HCT116 (cell line): ENCODE measurements around the gene WNK2. TPM values are rescaled to one million over a fixed set of nuclear protein-coding genes. Genes with fewer than 3 reads are reported as not detected.
"Not testable (repeated sequence)": the region's sequence is repeated elsewhere in the genome, so short reads cannot be mapped to it uniquely, and the experiment has no call there.

ENCODE experiments used
- ATAC-seq: fragments of 200-7000 bp; cut with Tn5 transposase; 2 replicates; pipeline ENCODE4 v1.9.1; 2020; ENCODE audit warnings: mild to moderate bottlenecking, moderate library complexity
- BruUV-seq: library from RNA; stranded (reverse); fragments of 400-500 nt; replicated peaks from 2 replicates; lab custom pipeline; 2021; lab: Mats Ljungman, UMichigan
- CTCF ChIA-PET: fragments of 300-600 bp; sonication (Branson Sonifier 250); formaldehyde crosslinking; loops from one replicate; lab custom pipeline; 2021; ENCODE audit warnings: antibody characterized with exemption; lab: Charles Lee
- POLR2A ChIA-PET: fragments of 300-600, 350-600 bp; sonication (Branson Sonifier 250); formaldehyde crosslinking; loops from one replicate; lab custom pipeline; 2021; ENCODE audit warnings: antibody characterized with exemption; lab: Charles Lee
- RAD21 ChIA-PET, 2 experiments: fragments of 300-600 bp; sonication (Branson Sonifier 250); formaldehyde crosslinking; loops; one replicate each; lab custom pipeline; 2023; ENCODE audit warnings: low total read pairs in 2 of 2; ENCODE audit not compliant: uncharacterized antibody in 2 of 2, unreplicated experiment in 2 of 2, low non-redundant PET in 1 of 2; lab: Charles Lee
- DNase-seq: peaks from one replicate; pipeline ENCODE4 v3.0.0-alpha.2; 2010; ENCODE audit warnings: low read depth, low spot score
- H2AFZ ChIP-seq: fragments of 200-600 bp; shearing (Covaris generic), sonication (generic); 2 replicates; pipeline ENCODE4 v1.6.1; 2017; ENCODE audit warnings: low read depth, mixed run types, mixed read lengths, antibody characterized with exemption, low read length; ENCODE audit not compliant: poor library complexity, severe bottlenecking
- H3K27ac ChIP-seq: 2 replicates; pipeline ENCODE4 v1.5.1; 2012; ENCODE audit warnings: low read depth, low read length
- H3K27me3 ChIP-seq: fragments of 200-600 bp; sonication (generic); 2 replicates; pipeline ENCODE4 v1.6.1; 2016; ENCODE audit warnings: mixed run types, low read length, mixed read lengths; ENCODE audit not compliant: insufficient read depth
- H3K36me3 ChIP-seq, 2 experiments: fragments of 200-500 bp in 1 of 2; fragments of 200-600 bp in 1 of 2; sonication (Bioruptor generic) in 1 of 2; sonication (generic) in 1 of 2; 2 replicates each; pipeline versions ENCODE4 v1.5.1 to v1.6.1; 2014 to 2016; ENCODE audit warnings: low read length in 2 of 2, inconsistent platforms in 1 of 2, mixed read lengths in 1 of 2, mixed run types in 1 of 2; ENCODE audit not compliant: insufficient read depth in 2 of 2, control insufficient read depth in 1 of 2
- H3K4me1 ChIP-seq, 2 experiments: fragments of 200-600 bp in 1 of 2; sonication (generic) in 1 of 2; 2 replicates each; pipeline versions ENCODE4 v1.5.1 to v1.6.1; 2012 to 2017; ENCODE audit warnings: low read length in 2 of 2, inconsistent platforms in 1 of 2, mild to moderate bottlenecking in 1 of 2, mixed read lengths in 1 of 2, mixed run types in 1 of 2, moderate library complexity in 1 of 2; ENCODE audit not compliant: insufficient read depth in 2 of 2, control insufficient read depth in 1 of 2
- H3K4me2 ChIP-seq: fragments of 200-600 bp; sonication (generic); 2 replicates; pipeline ENCODE4 v1.6.1; 2017; ENCODE audit warnings: mixed run types, low read length, mixed read lengths
- H3K4me3 ChIP-seq, 2 experiments: fragments of 200-600 bp in 1 of 2; sonication (generic) in 1 of 2; replicated peaks in 1 of 2; 2 replicates each; pipeline ENCODE4 v1.5.1; 2011 to 2016; ENCODE audit warnings: low read length in 2 of 2, control low read depth in 1 of 2, low read depth in 1 of 2, mild to moderate bottlenecking in 1 of 2, mixed read lengths in 1 of 2, mixed run types in 1 of 2
- H3K79me2 ChIP-seq: fragments of 200-600 bp; sonication (generic); 2 replicates; pipeline ENCODE4 v1.6.1; 2017; ENCODE audit warnings: mild to moderate bottlenecking, mixed run types, low read length, moderate library complexity, mixed read lengths; ENCODE audit not compliant: insufficient read depth
- H3K9ac ChIP-seq: fragments of 200-600 bp; sonication (generic); 2 replicates; pipeline ENCODE4 v1.6.1; 2016; ENCODE audit warnings: low read length, mixed read lengths
- H3K9me2 ChIP-seq: fragments of 200-600 bp; sonication (generic), shearing (Covaris generic); 2 replicates; pipeline ENCODE4 v1.6.1; 2017; ENCODE audit warnings: mixed run types, mild to moderate bottlenecking, moderate library complexity; ENCODE audit not compliant: insufficient read depth
- H3K9me3 ChIP-seq, 2 experiments: fragments of 200-500 bp in 1 of 2; fragments of 200-600 bp in 1 of 2; sonication (Bioruptor generic) in 1 of 2; sonication (generic) in 1 of 2; 2 replicates each; pipeline ENCODE4 v1.6.1; 2014 to 2017; ENCODE audit warnings: low read length in 2 of 2, mixed read lengths in 2 of 2, inconsistent platforms in 1 of 2, low read depth in 1 of 2, mild to moderate bottlenecking in 1 of 2, mixed run types in 1 of 2, moderate library complexity in 1 of 2; ENCODE audit not compliant: control insufficient read depth in 1 of 2, insufficient read depth in 1 of 2
- H4K20me1 ChIP-seq: fragments of 200-600 bp; sonication (generic), shearing (Covaris generic); 2 replicates; pipeline ENCODE4 v1.6.1; 2017; ENCODE audit warnings: mixed run types, mild to moderate bottlenecking, moderate library complexity; ENCODE audit not compliant: insufficient read depth
- CBX3 ChIP-seq: IDR thresholded peaks from 2 replicates; pipeline ENCODE4 v1.6.1; 2012; ENCODE audit warnings: low read depth
- EGR1 ChIP-seq: IDR thresholded peaks from 2 replicates; pipeline ENCODE4 v1.6.1; 2012; ENCODE audit warnings: low read depth
- ELF1 ChIP-seq: IDR thresholded peaks from 2 replicates; pipeline ENCODE4 v1.6.1; 2012; ENCODE audit warnings: low read depth, borderline replicate concordance
- EZH2 ChIP-seq: fragments of 200-600 bp; sonication (generic); IDR thresholded peaks from 2 replicates; pipeline ENCODE4 v1.6.1; 2017; ENCODE audit warnings: antibody characterized with exemption, mixed run types
- JUND ChIP-seq: IDR thresholded peaks from 2 replicates; pipeline ENCODE4 v1.6.1; 2012
- MAX ChIP-seq: IDR thresholded peaks from 2 replicates; pipeline ENCODE4 v1.6.1; 2012
- POLR2A ChIP-seq: IDR thresholded peaks from 2 replicates; pipeline ENCODE4 v1.7.0; 2011; ENCODE audit warnings: borderline replicate concordance; ENCODE audit not compliant: insufficient read depth, insufficient read length; ENCODE audit errors: extremely low read depth
- POLR2AphosphoS5 ChIP-seq: IDR thresholded peaks from 2 replicates; pipeline ENCODE4 v1.6.1; 2011; ENCODE audit warnings: mild to moderate bottlenecking, low read depth, low read length, moderate library complexity
- RAD21 ChIP-seq: IDR thresholded peaks from 2 replicates; pipeline ENCODE4 v1.6.1; 2012; ENCODE audit warnings: low read depth, mild to moderate bottlenecking
- REST ChIP-seq: IDR thresholded peaks from 2 replicates; pipeline ENCODE4 v1.6.1; 2012; ENCODE audit warnings: low read depth
- SIN3A ChIP-seq: IDR thresholded peaks from 2 replicates; pipeline ENCODE4 v1.6.1; 2012; ENCODE audit warnings: low read depth
- SP1 ChIP-seq: IDR thresholded peaks from 2 replicates; pipeline ENCODE4 v1.6.1; 2012; ENCODE audit warnings: low read depth
- YY1 ChIP-seq: IDR thresholded peaks from 2 replicates; pipeline ENCODE4 v1.6.1; 2011; ENCODE audit warnings: low read length, low read depth, moderate library complexity, mild to moderate bottlenecking; ENCODE audit not compliant: insufficient replicate concordance; ENCODE audit errors: extremely low read depth
- ZBTB33 ChIP-seq: IDR thresholded peaks from 2 replicates; pipeline ENCODE4 v1.6.1; 2011; ENCODE audit warnings: mild to moderate bottlenecking, low read length, moderate library complexity; ENCODE audit not compliant: insufficient replicate concordance; ENCODE audit errors: extremely low read depth
- ZFX ChIP-seq: fragments of 450-650 bp; IDR thresholded peaks from 2 replicates; pipeline ENCODE4 v1.6.1; 2017
- ZNF274 ChIP-seq: fragments of 200-500 bp; sonication (Bioruptor generic); IDR thresholded peaks from 2 replicates; pipeline ENCODE4 v1.6.1; 2014; ENCODE audit warnings: mild to moderate bottlenecking, low read depth, low read length, inconsistent platforms
- intact Hi-C: fragments of 100-400 bp; cut with micrococcal nuclease; formaldehyde crosslinking; loops from 2 replicates; pipeline ENCODE4 v1.10.0; 2022
- total RNA-seq: library from RNA; stranded (reverse); gene quantifications from one replicate; pipeline ENCODE4 v1.2.1, GENCODE V29; 2021; ENCODE audit not compliant: unreplicated experiment

WNK2 gene
- total RNA-seq, 1 experiment from 2014 or later, result 24.4 TPM

GRCh38 chr9:93340091-93340490 lies 156.2 kb downstream of the WNK2 start:
- intact Hi-C loops, result no loop called here
- Histone ChIP-seq H3K79me2 (no peaks in the 10 kb centered on the region), H3K4me3 (no peak overlapping the region), H2AFZ (no peak overlapping the region), H3K27me3 (no peaks in the 10 kb centered on the region), H3K9me2 (no peaks in the 10 kb centered on the region), H3K4me2 (no peak overlapping the region), H4K20me1 (no peaks in the 10 kb centered on the region), H3K27ac (no peak overlapping the region), H3K36me3 (no peaks in the 10 kb centered on the region), H3K9me3 (peaks cover 3 to 6% of the 10 kb centered on the region in 2 experiments; a peak in 2 of 4 replicates), H3K9ac (no peak overlapping the region), H3K4me1 (peaks cover 0 to 2% of the 10 kb centered on the region in 2 experiments; a peak in 1 of 4 replicates)
- ChIA-PET CTCF (no interaction called here), POLR2A (no interaction called here), RAD21 (no interaction called here)
- no TSS peak for BruUV-seq
- TF ChIP-seq MAX, result no peak
- no peak for TF ChIP-seq RAD21
- TF ChIP-seq REST, result no peak
- TF ChIP-seq ZNF274, result no peak
- TF ChIP-seq ZFX, result no peak
- no peak for TF ChIP-seq SIN3A
- no peak for TF ChIP-seq POLR2A
- TF ChIP-seq POLR2AphosphoS5, result no peak
- no peak for TF ChIP-seq SP1
- no peak for TF ChIP-seq ELF1
- no peak for TF ChIP-seq ZBTB33
- TF ChIP-seq JUND, result no peak
- TF ChIP-seq YY1, result no peak
- no peak for TF ChIP-seq EGR1
- TF ChIP-seq CBX3, result no peak
- no peak for TF ChIP-seq EZH2
- ATAC-seq (no peak), DNase-seq (no peak)

- H3K9me3 ChIP-seq, H3K4me3 ChIP-seq, POLR2A ChIA-PET, DNase-seq, H3K4me1 ChIP-seq, H3K9ac ChIP-seq, CTCF ChIA-PET, H3K36me3 ChIP-seq, H3K4me2 ChIP-seq, H3K27ac ChIP-seq, H3K79me2 ChIP-seq, H4K20me1 ChIP-seq, H2AFZ ChIP-seq, BruUV-seq, intact Hi-C loops, H3K27me3 ChIP-seq, H3K9me2 ChIP-seq, ATAC-seq: not testable (repeated sequence)
- RAD21 ChIA-PET, result interaction anchor here in 1 of 2 experiments (0.5 kb wide), 1 partner anchor 1385 kb away, joined by 3 read pairs; no protein-coding TSS in a partner anchor
Observed at GRCh38 chr9:93341820-93342219, 157.9 kb downstream of the WNK2 start.
